ENCODE data around the gene CFAP161.

The CFAP161 gene

GRCh38 chr15:81098861-81099651 is 35.0 kb upstream of the CFAP161 start:
- no peaks in the 10 kb centered on the region for H3F3A ChIP-seq (ENCODE audit: insufficient read depth, low read length)
- no peaks in the 10 kb centered on the region for H3K79me2 ChIP-seq (ENCODE audit: insufficient read depth, low read length)
- H3K27me3 ChIP-seq (ENCODE audit: insufficient read depth, low read length): no peaks in the 10 kb centered on the region
- no peak overlapping the region for H3K9ac ChIP-seq (ENCODE audit: low read length)
- H3K9me3 ChIP-seq (ENCODE audit: low read length): no peaks in the 10 kb centered on the region
- H4K20me1 ChIP-seq (ENCODE audit: insufficient read depth, low read length): no peaks in the 10 kb centered on the region
- H3K36me3 ChIP-seq (ENCODE audit: insufficient read depth, low read length): no peaks in the 10 kb centered on the region
- H3K27ac ChIP-seq (ENCODE audit: low read depth, low read length, poor library complexity, severe bottlenecking): no peak overlapping the region
- no peak overlapping the region for H3K4me3 ChIP-seq (ENCODE audit: low read depth, low read length, poor library complexity, severe bottlenecking)
- TF ChIP-seq CTCF (IDR thresholded peaks at IDR 0.05; ENCODE audit: low read length): no peak
- no peak for TF ChIP-seq EZH2 (IDR thresholded peaks at IDR 0.05; ENCODE audit: borderline replicate concordance, low read length)
- no peaks in the 10 kb centered on the region for H3K9me2 ChIP-seq (ENCODE audit: low read depth, low read length)
- H3K4me1 ChIP-seq (ENCODE audit: insufficient read depth, low read length, severe bottlenecking): no peaks in the 10 kb centered on the region
- H3K4me2 ChIP-seq (ENCODE audit: low read length): no peak overlapping the region
- H2AFZ ChIP-seq (ENCODE audit: low read length): no peak overlapping the region

- H3K4me2 ChIP-seq (ENCODE audit: low read length): no peak overlapping the region
- no peak overlapping the region for H2AFZ ChIP-seq (ENCODE audit: low read length)
- H3K36me3 ChIP-seq (ENCODE audit: insufficient read depth, low read length): no peaks in the 10 kb centered on the region
- no peaks in the 10 kb centered on the region for H3K4me1 ChIP-seq (ENCODE audit: insufficient read depth, low read length, severe bottlenecking)
- H3K27ac ChIP-seq (ENCODE audit: low read depth, low read length, poor library complexity, severe bottlenecking): no peak overlapping the region
- no peaks in the 10 kb centered on the region for H4K20me1 ChIP-seq (ENCODE audit: insufficient read depth, low read length)
- H3K9ac ChIP-seq (ENCODE audit: low read length): no peak overlapping the region
- no peaks in the 10 kb centered on the region for H3F3A ChIP-seq (ENCODE audit: insufficient read depth, low read length)
- H3K79me2 ChIP-seq (ENCODE audit: insufficient read depth, low read length): no peaks in the 10 kb centered on the region
- H3K4me3 ChIP-seq (ENCODE audit: low read depth, low read length, poor library complexity, severe bottlenecking): no peak overlapping the region
- no peaks in the 10 kb centered on the region for H3K9me2 ChIP-seq (ENCODE audit: low read depth, low read length)
- no peaks in the 10 kb centered on the region for H3K27me3 ChIP-seq (ENCODE audit: insufficient read depth, low read length)
- no peaks in the 10 kb centered on the region for H3K9me3 ChIP-seq (ENCODE audit: low read length)
- TF ChIP-seq CTCF (IDR thresholded peaks at IDR 0.05; ENCODE audit: low read length): no peak
- TF ChIP-seq EZH2 (IDR thresholded peaks at IDR 0.05; ENCODE audit: borderline replicate concordance, low read length): no peak
Measured at GRCh38 chr15:81101894-81102815, 31.9 kb upstream of the CFAP161 start.

GRCh38 chr15:81103857-81104256 is 30.2 kb upstream of the CFAP161 start:
- Histone ChIP-seq H3K4me3 (ENCODE audit: low read depth, low read length, poor library complexity, severe bottlenecking) (no peak overlapping the region), H3K9me3 (ENCODE audit: low read length) (no peaks in the 10 kb centered on the region), H3K9me2 (ENCODE audit: low read depth, low read length) (no peaks in the 10 kb centered on the region), H3K79me2 (ENCODE audit: insufficient read depth, low read length) (no peaks in the 10 kb centered on the region), H3K4me2 (ENCODE audit: low read length) (no peak overlapping the region), H3K9ac (ENCODE audit: low read length) (no peak overlapping the region), H4K20me1 (ENCODE audit: insufficient read depth, low read length) (no peaks in the 10 kb centered on the region), H3K27me3 (ENCODE audit: insufficient read depth, low read length) (no peaks in the 10 kb centered on the region), H3F3A (ENCODE audit: insufficient read depth, low read length) (no peaks in the 10 kb centered on the region), H3K36me3 (ENCODE audit: insufficient read depth, low read length) (no peaks in the 10 kb centered on the region), H3K27ac (ENCODE audit: low read depth, low read length, poor library complexity, severe bottlenecking) (no peak overlapping the region), H3K4me1 (ENCODE audit: insufficient read depth, low read length, severe bottlenecking) (no peaks in the 10 kb centered on the region), H2AFZ (ENCODE audit: low read length) (no peak overlapping the region)
- TF ChIP-seq CTCF (IDR thresholded peaks at IDR 0.05; ENCODE audit: low read length) (no peak), EZH2 (IDR thresholded peaks at IDR 0.05; ENCODE audit: borderline replicate concordance, low read length) (no peak)

Measured in OCI-LY1 (cell line).